Measurements from ENCODE around the gene BLACAT1.
"Not testable (repeated sequence)": the region's sequence is repeated elsewhere in the genome, so short reads cannot be mapped to it uniquely, and the experiment has no call there.

BLACAT1 gene

GRCh38 chr1:205410581-205411298 is 45.1 kb downstream of the BLACAT1 start:
- DNase-seq (ENCODE audit: low spot score): no peak

GRCh38 chr1:205407970-205408369 is 47.9 kb downstream of the BLACAT1 start:
- no peak for DNase-seq (ENCODE audit: low spot score)

- DNase-seq (ENCODE audit: low spot score): not testable (repeated sequence)
These were observed 49.6 kb downstream of the BLACAT1 start for GRCh38 chr1:205406252-205406651.

All from kidney capillary endothelial cell (primary cell).